WTC11 (cell line): ENCODE results near the gene FIGNL2. TPM values are rescaled to one million over a fixed set of nuclear protein-coding genes. Genes with fewer than 3 reads are reported as not detected.

ENCODE experiments used
- ATAC-seq: fragments of 200-7000 bp; cut with Tn5 transposase; 2 replicates; pipeline ENCODE4 v1.10.0; 2021; ENCODE audit warnings: mild to moderate bottlenecking, moderate library complexity
- CTCF ChIA-PET: fragments of 300-600 bp; sonication (Branson Sonifier 250); formaldehyde crosslinking; loops from one replicate; lab custom pipeline; 2021; ENCODE audit warnings: antibody characterized with exemption; lab: Charles Lee
- POLR2A ChIA-PET: fragments of 350-600 bp; sonication (Branson Sonifier 250); formaldehyde crosslinking; loops from one replicate; lab custom pipeline; 2021; ENCODE audit warnings: antibody characterized with exemption; lab: Charles Lee
- DNase-seq: peaks from one replicate; pipeline ENCODE4 v3.0.0; 2021; ENCODE audit warnings: low spot score
- H3K27ac Mint-ChIP-seq: 2 replicates; pipeline ENCODE4 v1.8.0; 2021; ENCODE audit warnings: mixed read lengths
- H3K27me3 Mint-ChIP-seq: 2 replicates; pipeline ENCODE4 v1.8.0; 2021; ENCODE audit warnings: low read depth, mild to moderate bottlenecking, moderate library complexity, mixed read lengths
- H3K36me3 Mint-ChIP-seq: 2 replicates; pipeline ENCODE4 v1.8.0; 2021; ENCODE audit warnings: mixed read lengths
- H3K4me1 Mint-ChIP-seq: 2 replicates; pipeline ENCODE4 v1.8.0; 2022; ENCODE audit warnings: mixed read lengths
- H3K4me3 Mint-ChIP-seq: 2 replicates; pipeline ENCODE4 v1.8.0; 2021; ENCODE audit warnings: mild to moderate bottlenecking, moderate library complexity, mixed read lengths
- H3K9me3 Mint-ChIP-seq: 2 replicates; pipeline ENCODE4 v1.8.0; 2021; ENCODE audit warnings: mixed read lengths
- ATF2 ChIP-seq: sonication (generic); formaldehyde crosslinking; IDR thresholded peaks from 2 replicates; pipeline ENCODE4 v1.8.1; 2022; ENCODE audit warnings: low read depth, missing genetic modification reagents, borderline replicate concordance
- ATF3 ChIP-seq: sonication (generic); formaldehyde crosslinking; conservative IDR thresholded peaks from 2 replicates; pipeline ENCODE4 v1.8.1; 2022; ENCODE audit warnings: mild to moderate bottlenecking, missing genetic modification reagents
- ATF6 ChIP-seq: sonication (generic); formaldehyde crosslinking; IDR thresholded peaks from 2 replicates; pipeline ENCODE4 v1.8.1; 2023; ENCODE audit warnings: mild to moderate bottlenecking, missing genetic modification reagents
- EMX1 ChIP-seq: fragments of 250-450 bp; sonication (Bioruptor Pico); IDR thresholded peaks from 2 replicates; pipeline ENCODE4 v1.8.0; 2021; ENCODE audit warnings: mild to moderate bottlenecking
- FOXK1 ChIP-seq: sonication (generic); formaldehyde crosslinking; IDR thresholded peaks from 2 replicates; pipeline ENCODE4 v1.8.0; 2022; ENCODE audit warnings: mild to moderate bottlenecking, moderate library complexity, missing genetic modification reagents
- GTF2I ChIP-seq: fragments of 250-450 bp; sonication (Bioruptor Pico); conservative IDR thresholded peaks from 2 replicates; pipeline ENCODE4 v1.4.0; 2021; ENCODE audit warnings: mild to moderate bottlenecking
- HMGA2 ChIP-seq: fragments of 250-450 bp; sonication (Bioruptor Pico); IDR thresholded peaks from 2 replicates; pipeline ENCODE4 v1.4.0; 2021; ENCODE audit warnings: mild to moderate bottlenecking, moderate library complexity
- IRF2 ChIP-seq: sonication (generic); formaldehyde crosslinking; IDR thresholded peaks from 2 replicates; pipeline ENCODE4 v1.8.0; 2022; ENCODE audit warnings: low read depth, missing genetic modification reagents, borderline replicate concordance
- NR1H2 ChIP-seq: sonication (generic); formaldehyde crosslinking; IDR thresholded peaks from 2 replicates; pipeline ENCODE4 v1.9.0; 2021; ENCODE audit warnings: mild to moderate bottlenecking, moderate library complexity, missing genetic modification reagents
- SOX15 ChIP-seq: fragments of 250-450 bp; sonication (Bioruptor Pico); IDR thresholded peaks from 2 replicates; pipeline ENCODE4 v1.9.0; 2021; ENCODE audit warnings: mild to moderate bottlenecking
- TEAD4 ChIP-seq: sonication (generic); formaldehyde crosslinking; IDR thresholded peaks from 2 replicates; pipeline ENCODE4 v1.8.0; 2022; ENCODE audit warnings: mild to moderate bottlenecking, missing genetic modification reagents
- ZNF219 ChIP-seq: sonication (generic); formaldehyde crosslinking; IDR thresholded peaks from 2 replicates; pipeline ENCODE4 v1.8.0; 2023; ENCODE audit warnings: missing genetic modification reagents, mild to moderate bottlenecking, borderline replicate concordance
- ZNF263 ChIP-seq: sonication (generic); formaldehyde crosslinking; IDR thresholded peaks from 2 replicates; pipeline ENCODE4 v1.8.1; 2022; ENCODE audit warnings: low read depth, mild to moderate bottlenecking, moderate library complexity, missing genetic modification reagents
- ZNF317 ChIP-seq: sonication (generic); formaldehyde crosslinking; IDR thresholded peaks from 2 replicates; pipeline ENCODE4 v1.8.1; 2023; ENCODE audit warnings: low read depth, mild to moderate bottlenecking, moderate library complexity, missing genetic modification reagents, borderline replicate concordance
- total RNA-seq: library from RNA; stranded (reverse); gene quantifications from 3 replicates; pipeline ENCODE4 v1.2.3, GENCODE V29; 2021
- TF ChIP-seq, protein P1 (sequence below): sonication (generic); formaldehyde crosslinking; IDR thresholded peaks from 2 replicates; pipeline ENCODE4 v1.8.1; 2023; ENCODE audit warnings: mild to moderate bottlenecking, missing genetic modification reagents, moderate library complexity
- TF ChIP-seq, protein P2 (sequence below): sonication (generic); formaldehyde crosslinking; IDR thresholded peaks from 2 replicates; pipeline ENCODE4 v1.8.0; 2022; ENCODE audit warnings: mild to moderate bottlenecking, missing genetic modification reagents
- TF ChIP-seq, protein P3 (sequence below): sonication (generic); formaldehyde crosslinking; IDR thresholded peaks from 2 replicates; pipeline ENCODE4 v1.8.1; 2022; ENCODE audit warnings: mild to moderate bottlenecking, missing genetic modification reagents, moderate library complexity, borderline replicate concordance
- TF ChIP-seq, protein P4 (sequence below): sonication (generic); formaldehyde crosslinking; IDR thresholded peaks from 2 replicates; pipeline ENCODE4 v1.8.1; 2023; ENCODE audit warnings: mild to moderate bottlenecking, missing genetic modification reagents, borderline replicate concordance

The FIGNL2 gene
- total RNA-seq, 1 experiment from 2014 or later = 9.9 TPM

GRCh38 chr12:51838762-51839161 lies 9.8 kb downstream of the FIGNL2 start:
- H3K36me3 Mint-ChIP-seq = no peaks in the 10 kb centered on the region
- no peak overlapping the region for H3K27ac Mint-ChIP-seq
- ChIA-PET POLR2A (interaction anchor here (0.5 kb wide), 1 partner anchor 1359 kb away, joined by 3 read pairs; no protein-coding TSS in a partner anchor), CTCF (interaction anchor here (0.6 to 4.7 kb wide), 7 partner anchors 10 to 51 kb away, joined by 3 to 32 read pairs (median 6); no protein-coding TSS in a partner anchor)
- TF ChIP-seq HMGA2 (CRISPR knock-in tag) = no peak
- no peak for TF ChIP-seq ATF3
- no peak for TF ChIP-seq SOX15 (CRISPR knock-in tag)
- no peak for TF ChIP-seq FOXK1 (CRISPR knock-in tag)
- TF ChIP-seq, protein P1, sequence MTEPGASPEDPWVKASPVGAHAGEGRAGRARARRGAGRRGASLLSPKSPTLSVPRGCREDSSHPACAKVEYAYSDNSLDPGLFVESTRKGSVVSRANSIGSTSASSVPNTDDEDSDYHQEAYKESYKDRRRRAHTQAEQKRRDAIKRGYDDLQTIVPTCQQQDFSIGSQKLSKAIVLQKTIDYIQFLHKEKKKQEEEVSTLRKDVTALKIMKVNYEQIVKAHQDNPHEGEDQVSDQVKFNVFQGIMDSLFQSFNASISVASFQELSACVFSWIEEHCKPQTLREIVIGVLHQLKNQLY = no peak
- TF ChIP-seq, protein P2, sequence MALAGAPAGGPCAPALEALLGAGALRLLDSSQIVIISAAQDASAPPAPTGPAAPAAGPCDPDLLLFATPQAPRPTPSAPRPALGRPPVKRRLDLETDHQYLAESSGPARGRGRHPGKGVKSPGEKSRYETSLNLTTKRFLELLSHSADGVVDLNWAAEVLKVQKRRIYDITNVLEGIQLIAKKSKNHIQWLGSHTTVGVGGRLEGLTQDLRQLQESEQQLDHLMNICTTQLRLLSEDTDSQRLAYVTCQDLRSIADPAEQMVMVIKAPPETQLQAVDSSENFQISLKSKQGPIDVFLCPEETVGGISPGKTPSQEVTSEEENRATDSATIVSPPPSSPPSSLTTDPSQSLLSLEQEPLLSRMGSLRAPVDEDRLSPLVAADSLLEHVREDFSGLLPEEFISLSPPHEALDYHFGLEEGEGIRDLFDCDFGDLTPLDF = no peak
- TF ChIP-seq ATF6 = no peak
- TF ChIP-seq ZNF317 (CRISPR knock-in tag) = no peak
- no peak for TF ChIP-seq EMX1
- TF ChIP-seq, protein P3, sequence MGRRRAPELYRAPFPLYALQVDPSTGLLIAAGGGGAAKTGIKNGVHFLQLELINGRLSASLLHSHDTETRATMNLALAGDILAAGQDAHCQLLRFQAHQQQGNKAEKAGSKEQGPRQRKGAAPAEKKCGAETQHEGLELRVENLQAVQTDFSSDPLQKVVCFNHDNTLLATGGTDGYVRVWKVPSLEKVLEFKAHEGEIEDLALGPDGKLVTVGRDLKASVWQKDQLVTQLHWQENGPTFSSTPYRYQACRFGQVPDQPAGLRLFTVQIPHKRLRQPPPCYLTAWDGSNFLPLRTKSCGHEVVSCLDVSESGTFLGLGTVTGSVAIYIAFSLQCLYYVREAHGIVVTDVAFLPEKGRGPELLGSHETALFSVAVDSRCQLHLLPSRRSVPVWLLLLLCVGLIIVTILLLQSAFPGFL (CRISPR knock-in tag) = no peak
- no peak for TF ChIP-seq NR1H2 (CRISPR knock-in tag)
- TF ChIP-seq ATF2 (CRISPR knock-in tag) = no peak
- TF ChIP-seq, protein P4, sequence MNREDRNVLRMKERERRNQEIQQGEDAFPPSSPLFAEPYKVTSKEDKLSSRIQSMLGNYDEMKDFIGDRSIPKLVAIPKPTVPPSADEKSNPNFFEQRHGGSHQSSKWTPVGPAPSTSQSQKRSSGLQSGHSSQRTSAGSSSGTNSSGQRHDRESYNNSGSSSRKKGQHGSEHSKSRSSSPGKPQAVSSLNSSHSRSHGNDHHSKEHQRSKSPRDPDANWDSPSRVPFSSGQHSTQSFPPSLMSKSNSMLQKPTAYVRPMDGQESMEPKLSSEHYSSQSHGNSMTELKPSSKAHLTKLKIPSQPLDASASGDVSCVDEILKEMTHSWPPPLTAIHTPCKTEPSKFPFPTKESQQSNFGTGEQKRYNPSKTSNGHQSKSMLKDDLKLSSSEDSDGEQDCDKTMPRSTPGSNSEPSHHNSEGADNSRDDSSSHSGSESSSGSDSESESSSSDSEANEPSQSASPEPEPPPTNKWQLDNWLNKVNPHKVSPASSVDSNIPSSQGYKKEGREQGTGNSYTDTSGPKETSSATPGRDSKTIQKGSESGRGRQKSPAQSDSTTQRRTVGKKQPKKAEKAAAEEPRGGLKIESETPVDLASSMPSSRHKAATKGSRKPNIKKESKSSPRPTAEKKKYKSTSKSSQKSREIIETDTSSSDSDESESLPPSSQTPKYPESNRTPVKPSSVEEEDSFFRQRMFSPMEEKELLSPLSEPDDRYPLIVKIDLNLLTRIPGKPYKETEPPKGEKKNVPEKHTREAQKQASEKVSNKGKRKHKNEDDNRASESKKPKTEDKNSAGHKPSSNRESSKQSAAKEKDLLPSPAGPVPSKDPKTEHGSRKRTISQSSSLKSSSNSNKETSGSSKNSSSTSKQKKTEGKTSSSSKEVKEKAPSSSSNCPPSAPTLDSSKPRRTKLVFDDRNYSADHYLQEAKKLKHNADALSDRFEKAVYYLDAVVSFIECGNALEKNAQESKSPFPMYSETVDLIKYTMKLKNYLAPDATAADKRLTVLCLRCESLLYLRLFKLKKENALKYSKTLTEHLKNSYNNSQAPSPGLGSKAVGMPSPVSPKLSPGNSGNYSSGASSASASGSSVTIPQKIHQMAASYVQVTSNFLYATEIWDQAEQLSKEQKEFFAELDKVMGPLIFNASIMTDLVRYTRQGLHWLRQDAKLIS = no peak
- TF ChIP-seq ZNF219 (CRISPR knock-in tag) = no peak
- TF ChIP-seq ZNF263 (CRISPR knock-in tag) = no peak
- TF ChIP-seq IRF2 = no peak
- no peak for TF ChIP-seq TEAD4
- TF ChIP-seq GTF2I (CRISPR knock-in tag) = no peak
- H3K27me3 Mint-ChIP-seq = peaks cover 3% of the 10 kb centered on the region; the same call in 1 of the 2 replicates
- ATAC-seq (no peak), DNase-seq (no peak)
- peaks cover 48% of the 10 kb centered on the region for H3K4me1 Mint-ChIP-seq
- H3K4me3 Mint-ChIP-seq = no peak overlapping the region
- H3K9me3 Mint-ChIP-seq = peaks cover 1% of the 10 kb centered on the region; the same call in 1 of the 2 replicates
